B cell (primary cell): ENCODE measurements around the gene ZNF331. TPM values are rescaled to one million over a fixed set of nuclear protein-coding genes. Genes with fewer than 3 reads are reported as not detected.

Experiments
- ATAC-seq: fragments of 200-7000 bp; cut with Tn5 transposase; one replicate; pipeline ENCODE4 v1.10.0; 2021; ENCODE audit warnings: low read depth, mild to moderate bottlenecking, moderate number of reproducible peaks, moderate library complexity
- CTCF ChIA-PET: fragments of 350-600 bp; sonication (Branson Sonifier 250); formaldehyde crosslinking; loops from one replicate; lab custom pipeline; 2021; ENCODE audit warnings: antibody characterized with exemption, inconsistent platforms; lab: Charles Lee
- POLR2A ChIA-PET: fragments of 350-600 bp; sonication (Branson Sonifier 250); formaldehyde crosslinking; loops from one replicate; lab custom pipeline; 2021; ENCODE audit warnings: antibody characterized with exemption; lab: Charles Lee
- DNase-seq: peaks from one replicate; pipeline ENCODE4 v3.0.0; 2013
- H2AFZ ChIP-seq: 2 replicates; pipeline ENCODE4 v1.6.1; 2012; ENCODE audit warnings: mild to moderate bottlenecking, low read depth, low read length; ENCODE audit not compliant: insufficient read depth, poor library complexity, severe bottlenecking
- H3K27ac ChIP-seq, 2 donors: 1 replicate in 1 of 2; 2 replicates in 1 of 2; pipeline ENCODE4 v1.5.1; 2012 to 2013; ENCODE audit warnings: low read length in 2 of 2, mild to moderate bottlenecking in 2 of 2, moderate library complexity in 1 of 2
- H3K27me3 ChIP-seq, 4 experiments: fragments of 200-600 bp in 1 of 4; sonication (generic) in 1 of 4; replicated peaks in 1 of 4; 1 replicate in 2 of 4; 2 replicates in 2 of 4; pipeline versions ENCODE4 v1.6.1 to v1.7.0; 2013 to 2016; ENCODE audit warnings: low read length in 3 of 4, mild to moderate bottlenecking in 2 of 4, mixed read lengths in 1 of 4, moderate library complexity in 1 of 4; ENCODE audit not compliant: insufficient read depth in 4 of 4, control insufficient read depth in 3 of 4; ENCODE audit errors: control extremely low read depth in 1 of 4
- H3K36me3 ChIP-seq, 2 experiments: replicated peaks in 1 of 2; 1 replicate in 1 of 2; 2 replicates in 1 of 2; pipeline versions ENCODE4 v1.6.1 to v1.7.1; 2013; ENCODE audit warnings: low read length in 1 of 2; ENCODE audit not compliant: insufficient read depth in 2 of 2, control insufficient read depth in 1 of 2; ENCODE audit errors: control extremely low read depth in 1 of 2, extremely low read depth in 1 of 2
- H3K4me1 ChIP-seq, 2 donors: fragments of 200-600 bp in 1 of 2; sonication (generic) in 1 of 2; 1 replicate in 1 of 2; 2 replicates in 1 of 2; pipeline versions ENCODE4 v1.5.1 to v1.6.1; 2013 to 2017; ENCODE audit warnings: low read length in 2 of 2; ENCODE audit not compliant: control insufficient read depth in 2 of 2, insufficient read depth in 2 of 2
- H3K4me2 ChIP-seq: replicated peaks from 2 replicates; pipeline ENCODE3; 2012; ENCODE audit warnings: mild to moderate bottlenecking, low read depth, low read length; ENCODE audit not compliant: poor library complexity, severe bottlenecking
- H3K4me3 ChIP-seq, 5 experiments: fragments of 200-600 bp in 1 of 5; sonication (generic) in 1 of 5; 1 replicate in 3 of 5; 2 replicates in 2 of 5; pipeline versions ENCODE4 v1.5.1 to v1.7.0; 2011 to 2016; ENCODE audit warnings: low read length in 4 of 5, mild to moderate bottlenecking in 4 of 5, low read depth in 2 of 5, control low read depth in 1 of 5, moderate library complexity in 1 of 5; ENCODE audit not compliant: insufficient read depth in 1 of 5; ENCODE audit errors: control extremely low read depth in 1 of 5, extremely low read depth in 1 of 5
- H3K79me2 ChIP-seq: fragments of 200-600 bp; sonication (generic); one replicate; pipeline ENCODE4 v1.6.0; 2016; ENCODE audit warnings: low read length; ENCODE audit not compliant: control insufficient read depth, insufficient read depth
- H3K9ac ChIP-seq: fragments of 200-600 bp; sonication (generic); 2 replicates; pipeline ENCODE4 v1.6.1; 2017; ENCODE audit warnings: mild to moderate bottlenecking, low read length, moderate library complexity
- H3K9me3 ChIP-seq, 3 donors: one replicate each; pipeline versions ENCODE4 v1.6.1 to v1.7.1; 2013; ENCODE audit warnings: low read length in 2 of 3; ENCODE audit not compliant: control insufficient read depth in 2 of 3, insufficient read depth in 1 of 3; ENCODE audit errors: control extremely low read depth in 1 of 3
- H4K20me1 ChIP-seq: 2 replicates; pipeline ENCODE4 v1.6.0; 2012; ENCODE audit warnings: mild to moderate bottlenecking, low read length; ENCODE audit not compliant: insufficient read depth, control insufficient read depth, poor library complexity, severe bottlenecking
- H3K27ac Mint-ChIP-seq: one replicate; pipeline ENCODE4 v1.8.0; 2021; ENCODE audit warnings: mixed read lengths
- H3K27me3 Mint-ChIP-seq: one replicate; pipeline ENCODE4 v1.8.0; 2021; ENCODE audit warnings: mixed read lengths
- H3K4me1 Mint-ChIP-seq: one replicate; pipeline ENCODE4 v1.8.0; 2021; ENCODE audit warnings: mixed read lengths
- H3K4me3 Mint-ChIP-seq: one replicate; pipeline ENCODE4 v1.8.0; 2021; ENCODE audit warnings: mixed read lengths
- H3K9me3 Mint-ChIP-seq: one replicate; pipeline ENCODE4 v1.8.0; 2022; ENCODE audit warnings: mixed read lengths; ENCODE audit not compliant: insufficient read depth
- EZH2 ChIP-seq: IDR thresholded peaks from 2 replicates; pipeline ENCODE4 v1.6.1; 2012; ENCODE audit warnings: borderline replicate concordance, low read depth, mild to moderate bottlenecking, moderate library complexity, low read length; ENCODE audit not compliant: insufficient read depth, poor library complexity, severe bottlenecking
- WGBS: methylation state at CpG from one replicate; pipeline ENCODE4 v1.1.5; 2013; ENCODE audit warnings: missing lambda C conversion rate; ENCODE audit not compliant: insufficient coverage; 5-methylcytosine and 5-hydroxymethylcytosine counted together
- intact Hi-C: fragments of 100-400 bp; cut with micrococcal nuclease; formaldehyde crosslinking; loops from one replicate; pipeline ENCODE4 v1.10.0; 2022
- polyA plus RNA-seq: library from polyadenylated mRNA; depleted of rRNA; stranded (reverse); fragments of >200 nt; gene quantifications from 2 replicates; pipeline ENCODE4 v1.2.3, GENCODE V29; 2012
- total RNA-seq, 2 donors: library from RNA; stranded (reverse); fragments of 120-200 nt in 1 of 2; gene quantifications; 1 replicate in 1 of 2; 2 replicates in 1 of 2; pipeline versions ENCODE4 v1.2.3 to v1.2.4, GENCODE V29; 2013 to 2022
- TF ChIP-seq, protein P1 (sequence below): fragments of 200-600 bp; IDR thresholded peaks from one replicate; pipeline ENCODE4 v1.8.0; 2022; ENCODE audit warnings: antibody characterized with exemption, mild to moderate bottlenecking

ZNF331 gene
- total and polyA plus RNA-seq, 2 donors (not counting 1 experiment from before 2014, with no cell fraction given), result 21.6 to 60.1 TPM

DNA sequence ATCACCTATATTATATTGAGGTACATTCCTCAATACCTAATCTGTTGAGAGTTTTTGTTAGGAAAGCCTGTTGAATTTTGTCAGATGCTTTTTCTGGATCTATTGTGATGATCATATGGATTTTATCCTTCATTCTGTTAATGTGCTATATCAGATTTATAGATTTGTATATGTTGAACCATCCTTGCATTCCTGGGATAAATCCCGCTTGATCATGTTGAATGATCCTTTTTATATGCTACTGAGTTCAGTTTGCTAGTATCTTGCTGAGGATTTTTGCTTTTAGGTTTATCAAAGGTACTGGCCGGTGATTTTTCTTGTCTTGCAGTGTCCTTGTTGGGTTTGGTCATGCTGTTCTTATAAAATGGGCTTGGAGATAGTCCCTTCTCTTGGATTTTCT is 12.0 kb upstream of the ZNF331 start:
- Mint-ChIP-seq H3K4me1 (peaks cover 10% of the 10 kb centered on the region), H3K9me3 (peaks cover 7% of the 10 kb centered on the region), H3K27me3 (no peaks in the 10 kb centered on the region), H3K27ac (no peak overlapping the region), H3K4me3 (no peak overlapping the region)
- H3K27me3 ChIP-seq, result no peaks in the 10 kb centered on the region
- H2AFZ ChIP-seq, result no peak overlapping the region
- no peak overlapping the region for H3K4me3 ChIP-seq
- ATAC-seq (no peak), DNase-seq (no peak)
- intact Hi-C loops, result no loop called here
- H3K9me3 ChIP-seq, result peaks cover 9 to 32% (median 11%) of the 10 kb centered on the region in 3 donors
- H3K4me1 ChIP-seq, result peaks cover 7 to 9% of the 10 kb centered on the region in 2 donors
- 100% methylated on average over 2 of the region's 2 CpGs for WGBS
- no peaks in the 10 kb centered on the region for H3K79me2 ChIP-seq
- no peak for TF ChIP-seq EZH2
- TF ChIP-seq, protein P1, sequence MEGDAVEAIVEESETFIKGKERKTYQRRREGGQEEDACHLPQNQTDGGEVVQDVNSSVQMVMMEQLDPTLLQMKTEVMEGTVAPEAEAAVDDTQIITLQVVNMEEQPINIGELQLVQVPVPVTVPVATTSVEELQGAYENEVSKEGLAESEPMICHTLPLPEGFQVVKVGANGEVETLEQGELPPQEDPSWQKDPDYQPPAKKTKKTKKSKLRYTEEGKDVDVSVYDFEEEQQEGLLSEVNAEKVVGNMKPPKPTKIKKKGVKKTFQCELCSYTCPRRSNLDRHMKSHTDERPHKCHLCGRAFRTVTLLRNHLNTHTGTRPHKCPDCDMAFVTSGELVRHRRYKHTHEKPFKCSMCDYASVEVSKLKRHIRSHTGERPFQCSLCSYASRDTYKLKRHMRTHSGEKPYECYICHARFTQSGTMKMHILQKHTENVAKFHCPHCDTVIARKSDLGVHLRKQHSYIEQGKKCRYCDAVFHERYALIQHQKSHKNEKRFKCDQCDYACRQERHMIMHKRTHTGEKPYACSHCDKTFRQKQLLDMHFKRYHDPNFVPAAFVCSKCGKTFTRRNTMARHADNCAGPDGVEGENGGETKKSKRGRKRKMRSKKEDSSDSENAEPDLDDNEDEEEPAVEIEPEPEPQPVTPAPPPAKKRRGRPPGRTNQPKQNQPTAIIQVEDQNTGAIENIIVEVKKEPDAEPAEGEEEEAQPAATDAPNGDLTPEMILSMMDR, result no peak
- CTCF ChIA-PET, result interaction anchor here (1.2 kb wide), 1 partner anchor 12 kb away, joined by 3 read pairs; no protein-coding TSS in a partner anchor
- no peaks in the 10 kb centered on the region for H4K20me1 ChIP-seq
- no peak overlapping the region for H3K27ac ChIP-seq
- H3K4me2 ChIP-seq, result no peak overlapping the region
- peaks cover 0 to 1% of the 10 kb centered on the region in 2 experiments for H3K36me3 ChIP-seq
- POLR2A ChIA-PET, result no interaction called here
- H3K9ac ChIP-seq, result no peak overlapping the region

DNA sequence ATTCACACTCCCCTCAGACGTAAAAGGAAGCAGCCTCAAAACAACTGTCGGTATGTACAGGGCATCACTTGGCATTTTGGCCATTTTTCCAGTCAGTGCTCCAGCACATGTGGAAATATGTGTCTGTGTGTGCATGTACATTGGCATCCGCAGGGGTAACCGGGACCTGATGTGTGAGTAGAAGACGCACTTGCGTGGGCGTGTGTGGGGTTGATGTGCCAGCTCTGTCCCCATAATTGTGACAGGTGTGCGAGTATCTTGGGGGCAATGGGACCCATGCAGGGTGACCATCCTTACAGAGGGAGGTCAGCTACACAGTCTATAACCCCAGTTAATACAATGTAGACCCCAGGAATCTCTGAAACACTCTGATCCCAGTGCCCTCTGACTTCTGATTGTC is 7.3 kb upstream of the ZNF331 start:
- H3K9me3 Mint-ChIP-seq, result peaks cover 7% of the 10 kb centered on the region
- Histone ChIP-seq H3K36me3 (peaks cover 0 to 1% of the 10 kb centered on the region in 2 experiments), H3K4me3 (no peak overlapping the region), H3K79me2 (no peaks in the 10 kb centered on the region), H3K4me2 (no peak overlapping the region), H2AFZ (no peak overlapping the region), H4K20me1 (no peaks in the 10 kb centered on the region), H3K27me3 (no peaks in the 10 kb centered on the region), H3K9ac (no peak overlapping the region), H3K9me3 (peaks cover 8 to 12% (median 9%) of the 10 kb centered on the region in 3 donors), H3K4me1 (no peaks in the 10 kb centered on the region), H3K27ac (no peak overlapping the region)
- no peak for ATAC-seq
- TF ChIP-seq, protein P1, result no peak
- no peak for TF ChIP-seq EZH2
- DNase-seq, result no peak
- POLR2A ChIA-PET, result no interaction called here
- H3K4me3 Mint-ChIP-seq, result no peak overlapping the region
- no peaks in the 10 kb centered on the region for H3K4me1 Mint-ChIP-seq
- no peak overlapping the region for H3K27ac Mint-ChIP-seq
- WGBS, result 90% methylated on average over 8 of the region's 8 CpGs
- intact Hi-C loops, result no loop called here
- CTCF ChIA-PET, result no interaction called here
- H3K27me3 Mint-ChIP-seq, result no peaks in the 10 kb centered on the region
